ENCODE data around the gene MLH1. TPM values are rescaled to one million over a fixed set of nuclear protein-coding genes. Genes with fewer than 3 reads are reported as not detected.
"Not testable (repeated sequence)": the region's sequence is repeated elsewhere in the genome, so short reads cannot be mapped to it uniquely, and the experiment has no call there.

MLH1 gene
- total and polyA plus RNA-seq, 9 donors: 14.1 to 44.3 (median 21.4) TPM

DNA sequence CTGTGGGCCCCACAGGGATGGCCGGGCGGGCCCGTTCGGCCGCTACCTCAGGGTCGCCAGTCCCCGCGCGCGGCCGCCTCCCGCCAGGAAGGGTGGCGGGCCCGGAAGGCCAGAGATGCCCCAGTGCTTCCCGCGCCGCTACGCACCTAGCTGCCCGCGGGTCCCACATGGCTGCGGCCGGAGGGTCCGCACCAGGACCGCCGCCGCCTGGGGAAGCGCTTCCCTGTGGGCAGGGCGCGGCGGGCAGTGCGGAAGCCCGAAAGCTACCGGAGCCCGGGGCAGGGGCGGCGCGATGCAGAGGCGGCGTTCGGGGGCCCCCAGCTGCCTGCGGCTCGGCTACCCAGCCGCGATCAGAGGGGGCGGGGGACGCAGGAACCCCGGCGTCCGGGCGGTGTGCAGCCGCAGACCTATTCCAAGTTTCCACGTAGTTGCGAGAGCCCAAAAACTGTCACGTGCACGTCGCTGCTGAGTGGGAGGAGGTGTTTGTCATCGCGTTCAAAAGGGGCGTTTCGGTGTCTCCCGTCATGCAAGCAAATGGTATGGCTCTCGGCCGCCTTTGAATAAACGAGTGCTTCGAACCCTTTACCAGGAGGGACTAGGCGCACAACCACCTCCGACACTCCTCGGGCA is 48.6 kb upstream of the MLH1 start, which contains the start of gene TRANK1:
Gene TRANK1 (minus strand): TSS at position 414 of the 630 bp plus-strand sequence. CDS start 245 bp downstream, at position 169.
- TF ChIP-seq POLR2A (IDR thresholded peaks at IDR 0.05): peak; percentile 32
- TF ChIP-seq, protein P1, sequence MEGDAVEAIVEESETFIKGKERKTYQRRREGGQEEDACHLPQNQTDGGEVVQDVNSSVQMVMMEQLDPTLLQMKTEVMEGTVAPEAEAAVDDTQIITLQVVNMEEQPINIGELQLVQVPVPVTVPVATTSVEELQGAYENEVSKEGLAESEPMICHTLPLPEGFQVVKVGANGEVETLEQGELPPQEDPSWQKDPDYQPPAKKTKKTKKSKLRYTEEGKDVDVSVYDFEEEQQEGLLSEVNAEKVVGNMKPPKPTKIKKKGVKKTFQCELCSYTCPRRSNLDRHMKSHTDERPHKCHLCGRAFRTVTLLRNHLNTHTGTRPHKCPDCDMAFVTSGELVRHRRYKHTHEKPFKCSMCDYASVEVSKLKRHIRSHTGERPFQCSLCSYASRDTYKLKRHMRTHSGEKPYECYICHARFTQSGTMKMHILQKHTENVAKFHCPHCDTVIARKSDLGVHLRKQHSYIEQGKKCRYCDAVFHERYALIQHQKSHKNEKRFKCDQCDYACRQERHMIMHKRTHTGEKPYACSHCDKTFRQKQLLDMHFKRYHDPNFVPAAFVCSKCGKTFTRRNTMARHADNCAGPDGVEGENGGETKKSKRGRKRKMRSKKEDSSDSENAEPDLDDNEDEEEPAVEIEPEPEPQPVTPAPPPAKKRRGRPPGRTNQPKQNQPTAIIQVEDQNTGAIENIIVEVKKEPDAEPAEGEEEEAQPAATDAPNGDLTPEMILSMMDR (IDR thresholded peaks at IDR 0.05): no peak
- no peak for TF ChIP-seq EP300 (IDR thresholded peaks at IDR 0.05)
- Histone ChIP-seq H3K4me1 (ENCODE audit: insufficient read depth) (peaks cover 14% of the 10 kb centered on the region), H3K27me3 (no peaks in the 10 kb centered on the region), H3K4me3 (peak within 1 kb of the TSS; percentile 64), H3K27ac (peak within 1 kb of the TSS; percentile 23 to 75), H3K9me3 (no peaks in the 10 kb centered on the region), H3K36me3 (no peaks in the 10 kb centered on the region)
- 1 to 2% (median 1%) methylated on average over 44 to 68 of the region's 68 CpGs for WGBS, 3 donors
- intact Hi-C loops (cut with DNase I): no loop called here
- DNase-seq: peak; percentile 59 to 75 (median 72)

DNA sequence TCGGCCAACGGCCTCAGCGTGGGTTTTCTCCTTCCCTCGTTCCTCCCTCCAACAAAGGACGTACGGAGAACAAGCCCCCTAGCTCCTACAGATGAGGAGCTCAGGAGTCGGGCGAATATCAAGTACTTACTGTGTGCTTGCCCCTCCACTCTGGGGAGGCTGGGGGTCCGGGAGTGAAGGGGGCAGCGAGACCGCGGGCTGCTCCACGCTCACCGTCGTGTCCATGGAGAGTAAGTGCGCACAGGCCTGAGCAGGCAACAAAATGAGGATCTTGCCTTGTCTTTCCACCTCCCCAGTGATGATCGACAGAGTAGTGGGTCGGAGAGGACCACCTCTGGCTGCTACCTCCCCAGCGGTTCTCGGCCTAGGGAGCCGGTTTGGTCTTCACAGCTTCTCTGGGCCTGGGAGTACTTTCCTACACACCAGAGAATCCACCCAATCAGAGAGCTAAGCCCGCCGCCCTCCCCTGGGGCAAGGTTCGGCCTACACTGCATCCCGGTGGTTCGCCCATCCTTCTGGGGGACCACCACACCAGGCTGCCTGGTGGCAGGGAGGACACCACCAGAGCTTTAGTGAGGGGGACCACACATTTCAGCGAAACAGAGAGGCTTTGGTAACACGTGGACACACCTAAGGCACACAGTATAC is 47.9 kb upstream of the MLH1 start:
- Histone ChIP-seq H3K4me1 (ENCODE audit: insufficient read depth) (peaks cover 12% of the 10 kb centered on the region), H3K4me3 (peak overlapping the region; percentile 64), H3K36me3 (no peaks in the 10 kb centered on the region), H3K9me3 (no peaks in the 10 kb centered on the region), H3K27ac (peak overlapping the region in 1 of 2 donors; percentile 75), H3K27me3 (no peaks in the 10 kb centered on the region)
- intact Hi-C loops (cut with DNase I): no loop called here
- peak in 2 of 5 donors; percentile 24 to 35 for DNase-seq
- 79 to 84% (median 79%) methylated on average over 28 of the region's 28 CpGs for WGBS, 3 donors
- no peak for TF ChIP-seq POLR2A (IDR thresholded peaks at IDR 0.05)
- TF ChIP-seq EP300 (IDR thresholded peaks at IDR 0.05): no peak
- TF ChIP-seq, protein P1 (IDR thresholded peaks at IDR 0.05): no peak

DNA sequence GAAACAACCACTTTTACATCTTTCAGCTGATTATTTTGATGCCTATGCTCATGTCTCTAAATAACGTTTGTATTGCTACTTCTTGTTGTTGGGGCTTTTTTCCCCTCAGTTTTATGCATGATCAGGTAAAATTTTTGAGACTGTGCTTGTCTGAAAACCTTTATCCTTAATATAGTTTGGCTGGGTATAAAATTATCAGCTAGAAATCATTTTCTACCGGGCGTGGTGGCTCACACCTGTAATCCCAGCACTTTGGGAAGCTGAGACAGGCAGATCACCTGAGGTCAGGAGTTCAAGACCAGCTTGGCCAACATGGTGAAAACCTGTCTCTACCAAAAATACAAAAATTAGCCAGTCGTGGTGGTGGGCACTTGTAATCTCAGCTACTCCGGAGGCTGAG is 45.5 kb upstream of the MLH1 start:
- WGBS, 3 donors: 96 to 99% (median 97%) methylated on average over 5 of the region's 5 CpGs
- DNase-seq; H3K36me3 ChIP-seq; H3K4me1 ChIP-seq (ENCODE audit: insufficient read depth); H3K9me3 ChIP-seq; H3K27me3 ChIP-seq; H3K4me3 ChIP-seq; H3K27ac ChIP-seq; intact Hi-C loops (cut with DNase I): not testable (repeated sequence)

DNA sequence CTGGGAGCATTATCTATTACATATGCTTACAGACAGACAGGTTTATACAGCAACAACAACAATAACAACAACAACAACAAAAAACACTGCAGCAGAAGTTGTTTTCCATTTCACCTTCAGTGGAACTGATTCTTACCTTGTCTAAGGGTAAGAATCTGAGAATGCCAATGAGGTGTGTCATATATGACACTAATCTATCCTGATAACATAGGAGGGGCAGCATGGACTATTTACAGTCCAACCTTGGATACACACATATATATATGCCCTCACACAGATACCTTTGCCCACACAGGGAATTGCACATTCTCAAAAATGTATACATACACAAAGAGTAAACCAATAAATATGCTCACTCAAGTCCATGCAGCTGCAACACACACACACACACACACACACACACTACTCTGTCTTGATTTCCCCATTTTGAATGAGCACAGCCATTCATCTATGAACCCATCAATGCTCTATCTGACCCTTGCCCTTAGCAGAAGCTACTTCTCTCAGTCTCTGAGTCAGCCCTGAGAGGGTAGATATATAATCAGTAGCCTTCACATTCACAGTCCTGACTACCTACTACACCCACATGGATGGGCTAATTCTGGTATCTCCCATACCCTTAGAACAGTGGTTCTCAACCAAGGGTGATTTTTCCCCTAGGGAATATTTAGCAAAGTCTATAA is 38.7 kb upstream of the MLH1 start:
- no peaks in the 10 kb centered on the region for H3K9me3 ChIP-seq
- TF ChIP-seq EP300 (IDR thresholded peaks at IDR 0.05): no peak
- no peak for TF ChIP-seq POLR2A (IDR thresholded peaks at IDR 0.05)
- TF ChIP-seq, protein P1 (IDR thresholded peaks at IDR 0.05): no peak
- intact Hi-C loops (cut with DNase I): loop anchor here (5.0 to 10.0 kb wide), 3 partner anchors 217 to 227 kb away; no protein-coding TSS in a partner anchor

More for the DNA sequence above, 38.7 kb upstream of the MLH1 start:
- DNase-seq: no peak
- Histone ChIP-seq H3K4me1 (ENCODE audit: insufficient read depth) (no peaks in the 10 kb centered on the region), H3K27ac (no peak overlapping the region), H3K27me3 (no peaks in the 10 kb centered on the region), H3K4me3 (no peak overlapping the region), H3K36me3 (no peaks in the 10 kb centered on the region)

Data from ovary (tissue), 9 donors.